NB4 (cell line): ENCODE measurements around the gene SEPTIN8.

Source experiments
- CTCF ChIP-seq: IDR thresholded peaks from one replicate; pipeline ENCODE4 v1.5.1; 2012; ENCODE audit warnings: low read depth, low read length
- POLR2A ChIP-seq: IDR thresholded peaks from 2 replicates; pipeline ENCODE4 v1.6.1; 2011; ENCODE audit warnings: mild to moderate bottlenecking; ENCODE audit not compliant: insufficient read length; ENCODE audit errors: extremely low read depth

GRCh38 chr5:132762246-132763000, 14.6 kb downstream of the SEPTIN8 start:
- TF ChIP-seq CTCF (no peak), POLR2A (no peak)
